Activated T-cell treated with anti-CD3 and anti-CD28 coated beads for 48 hours (primary cell): ENCODE data around the gene STAG2.
"Not testable (repeated sequence)": the region's sequence is repeated elsewhere in the genome, so short reads cannot be mapped to it uniquely, and the experiment has no call there.

Experiments used
- DNase-seq: peaks from one replicate; pipeline ENCODE4 v3.0.0-alpha.2; 2020; ENCODE audit warnings: low read depth

STAG2 gene

GRCh38 chrX:124042042-124042441 lies 80.5 kb downstream of the STAG2 start:
- no peak for DNase-seq

DNA sequence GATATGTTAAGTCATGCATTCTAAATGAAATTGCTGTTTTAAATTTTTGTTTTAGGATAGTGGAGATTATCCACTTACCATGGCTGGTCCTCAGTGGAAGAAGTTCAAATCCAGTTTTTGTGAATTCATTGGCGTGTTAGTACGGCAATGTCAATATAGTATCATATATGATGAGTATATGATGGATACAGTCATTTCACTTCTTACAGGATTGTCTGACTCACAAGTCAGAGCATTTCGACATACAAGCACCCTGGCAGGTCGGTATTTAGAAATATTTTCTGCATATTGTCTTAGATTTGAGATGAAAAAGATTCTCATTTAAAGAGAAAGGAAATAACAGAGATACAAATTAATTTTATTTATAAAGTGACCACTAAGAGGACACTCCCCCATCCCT lies 83.6 kb downstream of the STAG2 start:
- no peak for DNase-seq

GRCh38 chrX:124084417-124084816 lies 122.9 kb downstream of the STAG2 start:
- DNase-seq, result not testable (repeated sequence)

- no peak for DNase-seq
Measured at GRCh38 chrX:124085063-124085462, 123.6 kb downstream of the STAG2 start.

DNA sequence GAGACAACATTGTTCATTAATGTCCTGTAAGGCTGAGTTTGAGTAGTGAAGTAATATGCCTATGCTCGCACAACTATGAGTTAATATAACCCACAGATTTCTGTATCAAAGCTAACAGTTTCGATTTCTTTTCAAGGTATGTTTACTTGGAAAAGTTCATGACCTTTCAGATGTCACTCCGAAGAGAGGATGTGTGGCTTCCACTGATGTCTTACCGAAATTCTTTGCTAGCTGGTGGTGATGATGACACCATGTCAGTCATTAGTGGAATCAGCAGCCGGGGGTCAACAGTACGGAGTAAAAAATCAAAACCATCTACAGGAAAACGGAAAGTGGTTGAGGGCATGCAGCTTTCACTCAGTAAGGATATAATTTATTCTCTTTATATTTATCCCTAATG lies 124.9 kb downstream of the STAG2 start:
- no peak for DNase-seq

- no peak for DNase-seq
Measured at GRCh38 chrX:124087000-124087746, 125.7 kb downstream of the STAG2 start.

GRCh38 chrX:124093222-124093621 lies 131.7 kb downstream of the STAG2 start:
- DNase-seq, result no peak

- DNase-seq, result no peak
Measured at GRCh38 chrX:124097116-124097515, 135.6 kb downstream of the STAG2 start.

- no peak for DNase-seq
Measured at GRCh38 chrX:124098089-124098488, 136.6 kb downstream of the STAG2 start.

DNA sequence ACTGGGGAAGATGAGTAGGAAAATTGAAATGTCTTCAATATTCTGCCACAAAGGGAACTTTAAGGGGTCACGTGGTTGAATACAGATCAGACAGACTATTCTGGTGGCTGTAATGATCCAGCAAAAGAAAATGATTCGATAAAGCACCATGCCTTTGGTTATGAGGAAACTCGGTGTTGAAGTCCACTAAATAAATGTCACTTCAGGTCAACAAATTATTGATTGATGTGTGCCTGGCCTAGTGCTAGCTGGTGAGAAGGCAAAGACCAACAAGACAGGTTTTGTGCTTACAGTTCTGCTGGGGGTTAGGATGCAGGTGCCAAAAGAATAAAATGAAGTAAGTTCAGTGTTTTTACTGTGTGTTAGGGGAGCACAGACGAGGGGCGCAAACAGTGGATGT lies 142.5 kb downstream of the STAG2 start:
- no peak for DNase-seq

DNA sequence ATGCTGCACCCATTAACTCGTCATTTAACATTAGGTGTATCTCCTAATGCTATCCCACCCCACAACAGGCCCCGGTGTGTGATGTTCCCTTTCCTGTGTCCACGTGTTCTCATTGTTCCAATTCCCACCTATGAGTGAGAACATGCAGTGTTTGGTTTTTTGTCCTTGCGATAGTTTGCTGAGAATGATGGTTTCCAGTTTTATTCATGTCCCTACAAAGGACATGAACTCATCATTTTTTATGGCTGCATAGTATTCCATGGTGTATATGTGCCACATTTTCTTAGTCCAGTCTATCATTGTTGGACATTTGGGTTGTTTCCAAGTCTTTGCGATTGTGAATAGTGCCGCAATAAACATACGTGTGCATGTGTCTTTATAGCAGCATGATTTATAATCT lies 143.0 kb downstream of the STAG2 start:
- not testable (repeated sequence) for DNase-seq

DNA sequence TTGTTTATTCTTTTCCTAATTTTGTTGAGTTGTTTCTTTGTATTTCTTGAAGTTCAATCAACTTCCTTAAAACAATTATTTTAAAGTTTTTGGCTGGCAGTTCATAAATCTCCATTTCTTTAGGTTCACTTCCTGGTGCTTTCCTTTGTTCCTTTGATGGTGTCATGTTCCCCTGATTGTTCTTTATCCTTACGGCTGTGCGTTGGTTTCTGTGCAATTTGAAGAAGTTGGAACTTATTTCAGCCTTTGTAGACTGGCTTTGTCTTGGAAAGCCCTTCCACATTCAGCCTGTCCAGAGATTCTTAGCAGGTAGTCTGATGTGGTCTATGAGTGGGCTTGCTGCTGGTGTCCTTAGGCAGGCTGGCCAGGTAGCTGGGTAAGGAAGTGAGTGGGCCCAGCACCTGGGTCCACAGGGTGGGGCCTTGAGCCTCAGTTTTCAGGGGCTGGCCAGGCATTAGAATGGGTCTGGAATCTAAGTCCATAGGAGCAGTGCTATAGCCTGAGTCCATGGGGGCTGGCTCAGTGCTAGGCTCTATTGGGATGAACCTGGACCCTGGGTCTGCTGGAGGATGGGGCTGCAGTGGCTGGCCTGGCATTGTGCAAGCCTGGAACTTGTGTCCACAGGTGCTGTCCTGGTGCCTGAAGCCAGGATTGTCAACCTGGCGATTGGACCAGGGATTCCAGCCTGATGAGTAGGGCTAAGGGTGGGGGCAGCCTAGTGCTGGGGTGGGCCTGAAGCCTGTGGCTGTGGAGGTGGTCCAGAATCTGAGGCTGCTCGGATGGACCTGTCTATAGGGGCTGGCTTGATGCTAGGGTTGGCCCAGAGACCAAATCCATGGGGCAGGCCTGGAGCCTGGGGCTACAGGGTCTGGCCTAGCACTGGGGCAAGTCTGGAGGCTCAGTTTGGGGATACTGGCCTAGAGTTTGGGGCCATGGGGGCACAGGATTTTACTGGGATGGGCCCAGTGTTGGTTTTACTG lies 152.4 kb downstream of the STAG2 start:
- DNase-seq, result no peak

DNA sequence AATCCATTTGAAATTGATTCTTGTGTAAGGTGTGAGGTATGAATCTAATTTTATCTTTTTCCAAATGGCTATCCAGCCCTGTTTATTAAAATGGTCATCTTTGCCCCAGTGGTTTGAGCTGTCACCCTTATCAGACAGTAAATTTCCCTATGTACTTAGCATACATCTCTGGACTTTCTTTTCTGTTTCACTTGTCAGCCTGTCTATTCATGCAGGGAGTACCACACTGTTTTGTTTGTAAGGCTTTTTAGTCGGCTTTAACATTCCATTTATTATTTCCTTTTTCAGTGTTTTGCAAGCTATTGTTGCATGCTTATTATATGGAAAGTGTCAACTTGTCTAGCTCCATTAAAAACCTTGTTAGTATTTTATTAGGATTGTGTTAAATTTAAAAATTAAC lies 155.8 kb downstream of the STAG2 start:
- no peak for DNase-seq

GRCh38 chrX:124125471-124125870 lies 164.0 kb downstream of the STAG2 start:
- DNase-seq, result no peak

GRCh38 chrX:124127496-124127895 lies 166.0 kb downstream of the STAG2 start:
- no peak for DNase-seq

GRCh38 chrX:124132437-124132836 lies 170.9 kb downstream of the STAG2 start:
- DNase-seq, result not testable (repeated sequence)

DNA sequence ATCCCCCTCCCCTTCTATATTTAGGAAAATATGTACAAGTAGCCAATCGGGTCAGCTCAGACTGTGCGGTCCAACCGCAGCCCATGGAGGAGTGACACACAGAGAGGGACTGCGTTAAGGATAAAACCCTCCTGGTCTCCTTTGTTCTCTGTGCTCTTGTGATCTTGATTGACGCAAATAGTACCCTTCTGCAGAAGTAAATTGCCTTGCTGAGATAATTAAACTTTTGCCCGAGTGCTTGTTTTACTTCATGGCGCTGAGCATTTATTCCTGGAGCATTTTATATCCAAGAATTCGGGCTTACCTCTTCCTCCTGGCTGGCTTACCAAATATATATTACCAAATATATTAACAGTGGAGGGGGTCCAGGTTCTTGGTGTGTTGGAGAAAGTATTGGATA lies 184.2 kb downstream of the STAG2 start:
- DNase-seq, result no peak

- DNase-seq, result no peak
Measured at GRCh38 chrX:124151195-124151594, 189.7 kb downstream of the STAG2 start.
